ENCODE measurements around the gene FREM1. TPM values are rescaled to one million over a fixed set of nuclear protein-coding genes. Genes with fewer than 3 reads are reported as not detected.

FREM1 gene
- total RNA-seq, 2 donors from 2014 or later: not detected

GRCh38 chr9:14814249-14814628 lies 96.0 kb downstream of the FREM1 start:
- Mint-ChIP-seq H3K27ac (no peak overlapping the region), H3K36me3 (ENCODE audit: low read depth) (no peaks in the 10 kb centered on the region), H3K4me1 (peaks cover 4% of the 10 kb centered on the region), H3K4me3 (no peak overlapping the region), H3K27me3 (peaks cover 50% of the 10 kb centered on the region)
- no peak for DNase-seq
- H3K9me3 ChIP-seq (ENCODE audit: control insufficient read depth, low read length, poor library complexity, severe bottlenecking): no peaks in the 10 kb centered on the region
- no peak for ATAC-seq

- DNase-seq: no peak
- H3K36me3 Mint-ChIP-seq (ENCODE audit: low read depth): no peaks in the 10 kb centered on the region
These were observed 96.6 kb downstream of the FREM1 start for GRCh38 chr9:14813336-14814248.

GRCh38 chr9:14812806-14813205 lies 97.4 kb downstream of the FREM1 start:
- H3K4me1 Mint-ChIP-seq: peaks cover 4% of the 10 kb centered on the region
- no peak overlapping the region for H3K4me3 Mint-ChIP-seq
- H3K36me3 Mint-ChIP-seq (ENCODE audit: low read depth): no peaks in the 10 kb centered on the region
- no peak overlapping the region for H3K27ac Mint-ChIP-seq
- no peaks in the 10 kb centered on the region for H3K9me3 ChIP-seq (ENCODE audit: control insufficient read depth, low read length, poor library complexity, severe bottlenecking)
- ATAC-seq: no peak
- no peak for DNase-seq
- H3K27me3 Mint-ChIP-seq: peaks cover 36% of the 10 kb centered on the region

More at GRCh38 chr9:14813336-14814248, 96.6 kb downstream of the FREM1 start:
- Mint-ChIP-seq H3K27me3 (peaks cover 44% of the 10 kb centered on the region), H3K27ac (no peak overlapping the region), H3K4me3 (no peak overlapping the region), H3K4me1 (peaks cover 4% of the 10 kb centered on the region)
- H3K9me3 ChIP-seq (ENCODE audit: control insufficient read depth, low read length, poor library complexity, severe bottlenecking): no peaks in the 10 kb centered on the region
- ATAC-seq: no peak

GRCh38 chr9:14811844-14812243 lies 98.4 kb downstream of the FREM1 start:
- H3K36me3 Mint-ChIP-seq (ENCODE audit: low read depth): no peaks in the 10 kb centered on the region
- H3K4me1 Mint-ChIP-seq: peaks cover 4% of the 10 kb centered on the region
- H3K4me3 Mint-ChIP-seq: no peak overlapping the region
- DNase-seq (no peak), ATAC-seq (no peak)
- H3K27ac Mint-ChIP-seq: no peak overlapping the region
- no peaks in the 10 kb centered on the region for H3K9me3 ChIP-seq (ENCODE audit: control insufficient read depth, low read length, poor library complexity, severe bottlenecking)
- peaks cover 33% of the 10 kb centered on the region for H3K27me3 Mint-ChIP-seq

GRCh38 chr9:14806941-14807520 lies 103.2 kb downstream of the FREM1 start:
- H3K9me3 ChIP-seq (ENCODE audit: control insufficient read depth, low read length, poor library complexity, severe bottlenecking): no peaks in the 10 kb centered on the region
- no peaks in the 10 kb centered on the region for H3K36me3 Mint-ChIP-seq (ENCODE audit: low read depth)
- peaks cover 11% of the 10 kb centered on the region for H3K27me3 Mint-ChIP-seq
- H3K27ac Mint-ChIP-seq: no peak overlapping the region
- H3K4me1 Mint-ChIP-seq: peaks cover 4% of the 10 kb centered on the region
- H3K4me3 Mint-ChIP-seq: no peak overlapping the region
- no peak for ATAC-seq
- DNase-seq: no peak

- Mint-ChIP-seq H3K27ac (no peak overlapping the region), H3K4me3 (no peak overlapping the region), H3K36me3 (ENCODE audit: low read depth) (no peaks in the 10 kb centered on the region), H3K4me1 (no peaks in the 10 kb centered on the region), H3K27me3 (peaks cover 3% of the 10 kb centered on the region)
- H3K9me3 ChIP-seq (ENCODE audit: control insufficient read depth, low read length, poor library complexity, severe bottlenecking): no peaks in the 10 kb centered on the region
- ATAC-seq (no peak), DNase-seq (no peak)
These were observed 111.2 kb downstream of the FREM1 start for GRCh38 chr9:14799030-14799429.

- no peak for DNase-seq
- ATAC-seq: no peak
- no peak overlapping the region for H3K27ac Mint-ChIP-seq
These were observed 112.8 kb downstream of the FREM1 start for GRCh38 chr9:14797435-14797834.

GRCh38 chr9:14793389-14793788 lies 116.8 kb downstream of the FREM1 start:
- H3K27ac Mint-ChIP-seq: no peak overlapping the region
- peaks cover 9% of the 10 kb centered on the region for H3K27me3 Mint-ChIP-seq

More at GRCh38 chr9:14797435-14797834, 112.8 kb downstream of the FREM1 start:
- no peaks in the 10 kb centered on the region for H3K27me3 Mint-ChIP-seq
- no peaks in the 10 kb centered on the region for H3K36me3 Mint-ChIP-seq (ENCODE audit: low read depth)
- H3K4me1 Mint-ChIP-seq: no peaks in the 10 kb centered on the region
- H3K4me3 Mint-ChIP-seq: no peak overlapping the region
- H3K9me3 ChIP-seq (ENCODE audit: control insufficient read depth, low read length, poor library complexity, severe bottlenecking): no peaks in the 10 kb centered on the region

GRCh38 chr9:14790628-14791027 lies 119.6 kb downstream of the FREM1 start:
- Mint-ChIP-seq H3K27me3 (peaks cover 14% of the 10 kb centered on the region), H3K36me3 (ENCODE audit: low read depth) (no peaks in the 10 kb centered on the region), H3K4me3 (no peak overlapping the region), H3K27ac (no peak overlapping the region), H3K4me1 (no peaks in the 10 kb centered on the region)
- ATAC-seq: no peak
- no peaks in the 10 kb centered on the region for H3K9me3 ChIP-seq (ENCODE audit: control insufficient read depth, low read length, poor library complexity, severe bottlenecking)
- no peak for DNase-seq

More at GRCh38 chr9:14793389-14793788, 116.8 kb downstream of the FREM1 start:
- ATAC-seq (no peak), DNase-seq (no peak)
- H3K4me3 Mint-ChIP-seq: no peak overlapping the region
- H3K9me3 ChIP-seq (ENCODE audit: control insufficient read depth, low read length, poor library complexity, severe bottlenecking): no peaks in the 10 kb centered on the region
- H3K4me1 Mint-ChIP-seq: no peaks in the 10 kb centered on the region
- no peaks in the 10 kb centered on the region for H3K36me3 Mint-ChIP-seq (ENCODE audit: low read depth)

- no peaks in the 10 kb centered on the region for H3K9me3 ChIP-seq (ENCODE audit: control insufficient read depth, low read length, poor library complexity, severe bottlenecking)
- Mint-ChIP-seq H3K36me3 (ENCODE audit: low read depth) (no peaks in the 10 kb centered on the region), H3K4me1 (no peaks in the 10 kb centered on the region), H3K4me3 (no peak overlapping the region), H3K27ac (no peak overlapping the region), H3K27me3 (peaks cover 19% of the 10 kb centered on the region)
- no peak for DNase-seq
- ATAC-seq: no peak
These were observed 121.4 kb downstream of the FREM1 start for GRCh38 chr9:14788846-14789245.

- Mint-ChIP-seq H3K36me3 (ENCODE audit: low read depth) (no peaks in the 10 kb centered on the region), H3K27me3 (peaks cover 30% of the 10 kb centered on the region), H3K4me1 (peaks cover 2% of the 10 kb centered on the region), H3K4me3 (no peak overlapping the region), H3K27ac (no peak overlapping the region)
- DNase-seq (no peak), ATAC-seq (no peak)
- H3K9me3 ChIP-seq (ENCODE audit: control insufficient read depth, low read length, poor library complexity, severe bottlenecking): no peaks in the 10 kb centered on the region
These were observed 126.9 kb downstream of the FREM1 start for GRCh38 chr9:14783358-14783757.

- Mint-ChIP-seq H3K4me1 (peaks cover 2% of the 10 kb centered on the region), H3K36me3 (ENCODE audit: low read depth) (no peaks in the 10 kb centered on the region), H3K4me3 (no peak overlapping the region), H3K27ac (no peak overlapping the region), H3K27me3 (peaks cover 25% of the 10 kb centered on the region)
- DNase-seq: no peak
- no peak for ATAC-seq
- H3K9me3 ChIP-seq (ENCODE audit: control insufficient read depth, low read length, poor library complexity, severe bottlenecking): no peaks in the 10 kb centered on the region
These were observed 127.8 kb downstream of the FREM1 start for GRCh38 chr9:14782286-14783051.

GRCh38 chr9:14780693-14781092 lies 129.5 kb downstream of the FREM1 start:
- Mint-ChIP-seq H3K36me3 (ENCODE audit: low read depth) (no peaks in the 10 kb centered on the region), H3K4me3 (no peak overlapping the region), H3K27me3 (peaks cover 25% of the 10 kb centered on the region), H3K4me1 (peaks cover 2% of the 10 kb centered on the region), H3K27ac (no peak overlapping the region)
- H3K9me3 ChIP-seq (ENCODE audit: control insufficient read depth, low read length, poor library complexity, severe bottlenecking): no peaks in the 10 kb centered on the region
- DNase-seq: no peak
- no peak for ATAC-seq
